ENCODE measurements around the gene LMX1B.

LMX1B gene

GRCh38 chr9:126720036-126720435, 106.3 kb downstream of the LMX1B start:
- no peak for TF ChIP-seq CTCF (IDR thresholded peaks at IDR 0.05)

GRCh38 chr9:126720661-126721563, 107.2 kb downstream of the LMX1B start:
- no peak for TF ChIP-seq CTCF (IDR thresholded peaks at IDR 0.05)

- TF ChIP-seq CTCF (IDR thresholded peaks at IDR 0.05): no peak
These were observed 107.8 kb downstream of the LMX1B start for GRCh38 chr9:126721564-126721981.

GRCh38 chr9:126722252-126722921, 108.7 kb downstream of the LMX1B start:
- no peak for TF ChIP-seq CTCF (IDR thresholded peaks at IDR 0.05)

- no peak for TF ChIP-seq CTCF (IDR thresholded peaks at IDR 0.05)
These were observed 109.4 kb downstream of the LMX1B start for GRCh38 chr9:126722922-126723806.

GRCh38 chr9:126723807-126724172, 110.1 kb downstream of the LMX1B start:
- no peak for TF ChIP-seq CTCF (IDR thresholded peaks at IDR 0.05)

GRCh38 chr9:126724226-126724625, 110.5 kb downstream of the LMX1B start:
- no peak for TF ChIP-seq CTCF (IDR thresholded peaks at IDR 0.05)

All from LNCAP (cell line).